ENCODE data around the gene TFAP2E.
A peak's percentile ranks its signal among the peaks of the same experiment; 100 is the strongest.

Gene TFAP2E

GRCh38 chr1:35557118-35557610 is 15.9 kb upstream of the TFAP2E start, which contains the start of gene KIAA0319L:
TSS of gene KIAA0319L (minus strand) at chr1:35557403. CDS start at chr1:35554491, 2,912 bp downstream.
- DNase-seq (ENCODE audit: low read depth in 3 of 3) = no peak

- DNase-seq (ENCODE audit: low read depth in 3 of 3) = peak; percentile 93 to 98 (median 95)
Measured at GRCh38 chr1:35557611-35558373, 15.3 kb upstream of the TFAP2E start, which contains the start of gene NCDN. TSS of gene NCDN (plus strand) at chr1:35557799. CDS start at chr1:35558191, 392 bp downstream.

- no peak for DNase-seq (ENCODE audit: low read depth in 3 of 3)
Measured at GRCh38 chr1:35558374-35559316, 14.5 kb upstream of the TFAP2E start.

- no peak for DNase-seq (ENCODE audit: low read depth in 3 of 3)
Measured at GRCh38 chr1:35559317-35559944, 13.7 kb upstream of the TFAP2E start.

- no peak for DNase-seq (ENCODE audit: low read depth in 3 of 3)
Measured at GRCh38 chr1:35560256-35561225, 12.6 kb upstream of the TFAP2E start.

- no peak for DNase-seq (ENCODE audit: low read depth in 3 of 3)
Measured at GRCh38 chr1:35561297-35561971, 11.7 kb upstream of the TFAP2E start.

GRCh38 chr1:35561972-35562680 is 11.0 kb upstream of the TFAP2E start:
- DNase-seq (ENCODE audit: low read depth in 3 of 3) = no peak

GRCh38 chr1:35563166-35563565 is 9.9 kb upstream of the TFAP2E start:
- DNase-seq (ENCODE audit: low read depth in 3 of 3) = no peak

GRCh38 chr1:35564037-35564883 is 8.9 kb upstream of the TFAP2E start:
- DNase-seq (ENCODE audit: low read depth in 3 of 3) = peak; percentile 62 to 76 (median 71)

GRCh38 chr1:35564884-35565741 is 8.0 kb upstream of the TFAP2E start:
- no peak for DNase-seq (ENCODE audit: low read depth in 3 of 3)

GRCh38 chr1:35565742-35566133 is 7.4 kb upstream of the TFAP2E start:
- DNase-seq (ENCODE audit: low read depth in 3 of 3) = no peak

- no peak for DNase-seq (ENCODE audit: low read depth in 3 of 3)
Measured at GRCh38 chr1:35567947-35568558, 5.1 kb upstream of the TFAP2E start.

- peak in 1 of 3 experiments; percentile 58 for DNase-seq (ENCODE audit: low read depth in 3 of 3)
Measured at GRCh38 chr1:35568975-35569395, 4.1 kb upstream of the TFAP2E start.

- no peak for DNase-seq (ENCODE audit: low read depth in 3 of 3)
Measured at GRCh38 chr1:35569936-35570335, 3.2 kb upstream of the TFAP2E start.

- DNase-seq (ENCODE audit: low read depth in 3 of 3) = no peak
Measured at GRCh38 chr1:35570589-35571137, 2.5 kb upstream of the TFAP2E start.

- no peak for DNase-seq (ENCODE audit: low read depth in 3 of 3)
Measured at GRCh38 chr1:35571263-35571662, 1.9 kb upstream of the TFAP2E start.

- no peak for DNase-seq (ENCODE audit: low read depth in 3 of 3)
Measured at GRCh38 chr1:35572296-35572695, 818 bp upstream of the TFAP2E start.

Measured in stimulated activated CD4-positive, alpha-beta T cell treated with anti-CD3 and anti-CD28 coated beads, TNF-alpha, amount 100 ng/mL, for 24 hours (primary cell).